NCI-H1105 (cell line): ENCODE measurements around the gene INPP5B.
"Not testable (repeated sequence)": the region's sequence is repeated elsewhere in the genome, so short reads cannot be mapped to it uniquely, and the experiment has no call there.

ENCODE experiments used
- DNase-seq: peaks from one replicate; lab custom pipeline; 2025; lab: John Stamatoyannopoulos, UW

INPP5B gene

DNA sequence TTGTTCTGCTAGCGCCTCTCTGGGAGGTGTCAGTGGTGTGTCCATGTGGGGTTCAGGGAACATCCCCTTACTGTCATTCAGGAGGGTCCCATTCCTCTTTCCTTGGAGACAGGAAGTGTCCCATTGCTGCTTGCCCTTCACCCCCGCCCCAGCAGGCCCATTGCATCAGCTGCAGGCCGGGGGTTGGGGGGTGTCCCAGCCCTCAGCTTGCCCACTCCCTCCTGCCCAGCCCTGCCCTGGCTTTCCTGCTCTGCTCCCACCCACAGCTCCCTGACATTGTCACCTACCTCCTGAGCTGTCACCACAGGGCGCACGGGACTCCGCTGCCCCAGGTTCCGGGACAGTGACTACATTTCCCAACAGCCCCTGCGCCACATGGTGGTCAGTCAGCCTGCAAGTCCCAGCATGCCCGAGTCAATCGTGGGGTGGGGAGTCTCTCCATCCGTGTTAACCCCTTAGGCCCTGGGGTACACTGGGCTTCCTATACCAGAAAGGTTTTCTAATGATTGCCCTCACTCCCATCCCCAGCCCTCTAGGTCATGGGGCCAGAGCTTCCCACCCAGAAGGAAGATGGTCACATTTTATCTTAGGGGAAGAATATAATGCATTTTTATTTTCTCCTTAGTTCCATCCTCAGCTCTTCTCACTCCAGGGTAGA lies at the start of gene INPP5B:
INPP5B (minus strand) TSS at position 351 of the 658 bp plus-strand sequence. CDS start 745 bp downstream, outside the sequence.
- no peak for DNase-seq

GRCh38 chr1:37995751-37996345 lies 49.0 kb upstream of the INPP5B start:
- DNase-seq = peak; percentile 81

DNA sequence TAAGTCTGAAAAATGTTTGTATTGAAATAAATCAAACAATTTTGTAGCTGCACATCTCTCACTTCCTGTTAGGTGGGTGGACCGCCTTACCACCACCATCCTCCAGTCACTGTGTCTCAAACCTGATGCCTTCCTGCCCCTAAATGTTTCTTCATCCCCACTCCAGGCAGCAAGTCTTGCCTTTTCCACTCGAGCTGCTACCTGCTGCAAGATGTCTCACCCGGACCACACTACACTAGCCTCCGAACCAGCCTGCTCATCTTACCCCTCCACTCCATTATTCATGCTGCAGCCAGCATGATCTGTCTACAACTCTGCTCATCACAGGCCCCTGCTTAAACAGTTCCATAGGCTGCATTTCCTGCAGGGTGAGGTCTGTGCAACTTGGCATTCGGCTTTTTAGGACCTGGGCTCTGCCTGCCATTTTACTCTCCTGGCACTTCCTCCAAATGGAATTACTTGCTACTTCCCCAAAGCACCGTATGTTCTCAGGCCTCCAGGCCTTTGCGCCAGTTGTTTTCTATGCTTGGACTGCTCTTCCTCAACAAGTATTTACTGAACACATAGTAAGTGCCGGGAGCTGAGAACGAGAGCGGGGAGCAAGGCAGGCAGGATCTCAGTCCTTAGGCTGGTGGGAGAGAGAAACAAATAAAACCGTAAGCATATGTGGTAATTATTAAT lies 48.2 kb upstream of the INPP5B start:
- no peak for DNase-seq

- DNase-seq = no peak
Measured at GRCh38 chr1:37989361-37989930, 42.6 kb upstream of the INPP5B start.

GRCh38 chr1:37987679-37988078 lies 40.8 kb upstream of the INPP5B start:
- DNase-seq = no peak

- DNase-seq = no peak
Measured at GRCh38 chr1:37983546-37983945, 36.7 kb upstream of the INPP5B start.

GRCh38 chr1:37978541-37978940 lies 31.7 kb upstream of the INPP5B start:
- no peak for DNase-seq

GRCh38 chr1:37975083-37975482 lies 28.2 kb upstream of the INPP5B start:
- DNase-seq = not testable (repeated sequence)

DNA sequence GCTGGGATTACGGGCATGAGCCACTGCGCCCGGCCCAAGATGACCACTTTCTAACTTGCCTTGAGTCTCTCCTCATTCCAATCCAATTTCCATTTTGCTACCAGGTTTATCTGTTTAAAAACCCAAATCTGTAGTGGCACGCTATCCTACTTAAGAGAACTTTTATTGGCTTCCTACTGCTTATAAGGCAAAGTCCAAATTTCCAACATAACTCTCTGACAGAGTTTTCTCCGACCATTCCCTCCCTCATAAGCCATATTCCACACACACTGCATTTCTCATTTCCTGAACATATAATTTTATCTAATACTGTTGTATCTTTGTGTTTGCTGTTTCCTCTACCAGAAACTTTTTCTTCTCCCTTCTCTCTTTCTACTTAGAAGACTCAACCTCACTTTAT lies 27.7 kb upstream of the INPP5B start:
- no peak for DNase-seq

- not testable (repeated sequence) for DNase-seq
Measured at GRCh38 chr1:37973684-37974083, 26.8 kb upstream of the INPP5B start.

DNA sequence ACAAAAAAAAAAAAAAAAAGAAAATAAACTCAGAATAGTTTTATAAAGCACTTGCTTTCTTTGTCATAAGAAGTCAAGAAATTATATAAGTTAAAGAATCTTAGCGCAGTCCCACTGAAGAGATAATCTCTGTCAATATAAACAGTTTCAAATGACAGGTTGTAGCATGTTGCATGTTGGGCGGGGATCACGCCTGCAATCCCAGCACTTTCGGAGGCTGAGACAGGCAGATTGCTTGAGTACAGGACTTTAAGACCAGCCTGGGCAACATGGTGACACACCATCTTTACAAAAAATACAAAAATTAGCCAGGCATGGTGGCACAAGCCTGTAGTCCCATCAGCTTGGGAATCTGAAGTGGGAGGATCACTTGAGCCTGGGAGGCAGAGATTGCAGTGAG lies 18.4 kb upstream of the INPP5B start:
- DNase-seq = no peak

- not testable (repeated sequence) for DNase-seq
Measured at GRCh38 chr1:37964106-37964505, 17.3 kb upstream of the INPP5B start.

- DNase-seq = no peak
Measured at GRCh38 chr1:37958690-37959089, 11.8 kb upstream of the INPP5B start.

DNA sequence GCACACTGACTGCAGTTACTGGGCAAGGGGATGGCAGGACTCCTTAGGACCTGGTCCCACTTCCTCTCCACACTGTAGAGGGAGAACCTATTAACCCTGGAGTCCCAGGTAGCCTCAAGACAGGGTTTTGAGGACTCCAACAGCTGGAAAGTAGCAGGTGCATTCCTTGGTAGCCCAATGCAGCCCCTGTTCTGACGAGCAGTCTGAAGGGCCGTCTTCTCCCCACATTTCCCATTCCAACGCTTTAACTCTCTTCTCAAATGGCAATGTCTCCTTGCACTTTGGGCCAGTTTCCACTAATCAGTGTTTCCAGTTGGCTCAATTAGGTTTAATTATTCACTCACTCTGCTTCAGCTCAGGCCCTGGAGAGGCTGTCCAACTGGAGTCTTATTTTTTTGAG lies 8.8 kb upstream of the INPP5B start:
- DNase-seq = no peak

DNA sequence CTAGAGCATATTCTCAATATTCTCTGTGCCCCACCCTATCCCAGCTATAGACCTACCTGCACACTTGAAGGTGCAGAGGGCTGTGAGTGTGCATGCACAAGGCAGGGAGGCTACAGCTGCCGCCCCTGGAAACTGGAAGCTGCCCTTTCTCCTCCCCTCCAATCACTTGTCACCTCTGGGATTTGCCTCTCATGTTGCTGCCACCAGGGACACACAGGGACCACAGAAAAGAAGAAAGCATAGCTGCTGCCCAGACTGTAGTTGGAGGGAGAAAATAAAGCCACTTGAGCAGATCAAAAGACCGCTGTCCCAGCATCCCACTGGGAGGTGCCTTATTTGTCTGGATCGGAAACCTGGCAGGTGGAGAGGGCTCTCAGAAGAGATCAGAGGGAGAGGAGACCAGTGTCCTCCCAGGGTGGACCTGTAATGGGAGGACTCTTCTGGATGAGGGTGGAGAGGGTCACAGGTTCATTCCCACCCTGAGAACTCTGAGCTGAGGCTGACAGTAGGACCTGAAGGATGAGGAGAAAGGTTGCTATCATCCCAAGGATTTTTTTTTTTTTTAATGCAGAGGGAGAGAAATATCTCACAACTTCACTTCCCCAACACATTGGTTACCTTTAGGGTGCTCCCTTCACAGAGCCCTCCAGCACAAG lies 7.6 kb upstream of the INPP5B start:
- DNase-seq = no peak

- no peak for DNase-seq
Measured at GRCh38 chr1:37952738-37953137, 5.9 kb upstream of the INPP5B start.

DNA sequence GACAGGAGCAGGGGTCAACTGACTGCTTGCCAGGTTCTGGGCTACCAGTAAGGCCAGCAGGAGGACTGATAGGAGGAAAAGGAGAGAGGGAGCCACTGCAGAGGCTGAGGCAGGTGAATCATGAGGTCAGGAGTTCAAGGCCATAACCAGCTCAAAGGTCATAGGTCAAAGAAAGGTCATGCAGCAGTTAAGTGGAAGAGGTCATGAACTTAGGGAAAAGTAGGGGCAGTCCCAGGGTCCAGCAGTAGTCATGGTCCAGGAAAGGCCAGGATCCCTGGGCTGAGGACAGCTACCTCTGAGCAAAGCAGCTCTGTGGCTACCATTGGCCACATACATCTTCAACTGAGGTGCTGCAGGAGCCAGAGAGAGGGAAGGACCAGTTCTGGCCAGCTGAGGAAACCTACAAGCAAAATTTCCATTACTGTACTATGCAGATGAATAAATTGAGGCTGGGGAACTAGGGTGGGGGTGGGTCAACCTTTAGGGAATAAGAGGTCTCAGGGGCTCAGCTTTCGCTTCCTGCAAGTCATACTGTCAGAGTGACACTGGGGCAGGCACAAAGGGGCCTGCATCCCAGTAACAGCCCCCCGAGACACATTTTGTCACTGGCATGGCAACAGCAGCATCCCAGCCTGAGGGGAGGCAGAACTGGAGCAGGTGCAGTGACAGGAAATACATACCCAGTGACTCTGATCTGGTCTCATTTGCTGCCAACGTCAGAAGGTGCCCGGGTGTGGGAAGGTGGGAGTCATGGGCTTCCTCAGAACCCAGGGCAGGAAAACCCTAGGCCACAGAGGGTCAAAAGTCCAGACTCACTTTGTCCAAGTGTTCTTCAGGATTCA lies 5.2 kb upstream of the INPP5B start:
- no peak for DNase-seq

- no peak for DNase-seq
Measured at GRCh38 chr1:37951041-37951782, 4.4 kb upstream of the INPP5B start.

GRCh38 chr1:37949524-37950152 lies 2.8 kb upstream of the INPP5B start:
- no peak for DNase-seq

DNA sequence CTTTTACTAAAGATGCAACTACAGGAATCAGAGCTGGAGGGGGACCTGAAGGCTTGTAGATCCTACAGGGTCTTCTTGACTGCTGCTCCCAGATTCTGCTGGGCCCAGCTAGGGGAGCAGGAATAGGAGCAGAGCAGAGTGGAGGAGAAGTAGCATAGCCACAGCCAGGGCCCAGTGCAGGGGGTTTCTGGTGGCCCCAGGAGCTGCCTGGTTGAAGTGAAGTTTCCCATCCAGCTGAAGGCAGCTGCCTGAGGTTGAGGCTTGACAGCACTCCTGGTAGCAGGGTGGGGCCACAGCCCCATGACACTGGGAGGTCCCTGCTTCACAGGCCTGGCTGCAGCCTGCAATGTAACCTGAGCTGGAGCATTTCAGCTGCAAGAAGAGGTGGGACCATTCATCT lies 2.0 kb upstream of the INPP5B start:
- no peak for DNase-seq
